ENCODE results near the gene BOLA2B.
"Not testable (repeated sequence)": the region's sequence is repeated elsewhere in the genome, so short reads cannot be mapped to it uniquely, and the experiment has no call there.

- TF ChIP-seq CTCF (IDR thresholded peaks at IDR 0.05; ENCODE audit: poor library complexity, severe bottlenecking); RAD21 (conservative IDR thresholded peaks at IDR 0.05): not testable (repeated sequence)
These were observed 368 bp downstream of the BOLA2B start for GRCh38 chr16:30193098-30193497.

Data from neural cell (in vitro differentiated cells).